GM18519 (cell line): ENCODE measurements around the gene SLC19A3.

Experiments used
- ATAC-seq: cut with Tn5 transposase; IDR thresholded peaks from one replicate; pipeline ENCODE4 v1.9.1; 2021; ENCODE audit warnings: mild to moderate bottlenecking, moderate library complexity; ENCODE audit not compliant: unreplicated experiment, low FRiP score

Gene SLC19A3

DNA sequence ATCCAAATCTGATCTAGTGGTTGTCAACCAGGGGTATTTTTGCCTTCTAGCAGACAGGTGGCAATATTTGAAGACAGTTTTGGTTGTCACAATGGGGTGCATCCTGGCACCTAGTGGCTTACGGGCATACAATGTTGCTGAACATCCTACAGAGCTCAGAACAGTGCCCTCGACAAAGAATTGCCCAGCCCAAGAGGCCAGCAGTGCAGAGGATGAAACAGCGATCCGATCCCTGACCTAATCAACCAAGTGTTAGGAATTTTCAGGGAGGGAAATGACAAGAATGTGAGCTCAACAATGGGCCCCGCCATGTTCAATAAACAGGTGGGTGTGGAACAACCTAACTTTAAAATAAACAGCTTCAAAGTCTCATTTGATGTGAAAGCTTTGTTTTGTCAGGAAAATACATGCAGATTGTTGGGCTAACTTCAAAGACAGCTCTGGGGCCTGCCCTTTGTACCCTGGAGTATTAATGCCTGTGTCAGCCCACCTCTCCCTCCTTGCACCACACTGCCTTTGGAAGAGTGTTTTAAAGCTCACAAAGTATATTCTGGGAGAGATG is 73.8 kb downstream of the SLC19A3 start:
- ATAC-seq: no peak

DNA sequence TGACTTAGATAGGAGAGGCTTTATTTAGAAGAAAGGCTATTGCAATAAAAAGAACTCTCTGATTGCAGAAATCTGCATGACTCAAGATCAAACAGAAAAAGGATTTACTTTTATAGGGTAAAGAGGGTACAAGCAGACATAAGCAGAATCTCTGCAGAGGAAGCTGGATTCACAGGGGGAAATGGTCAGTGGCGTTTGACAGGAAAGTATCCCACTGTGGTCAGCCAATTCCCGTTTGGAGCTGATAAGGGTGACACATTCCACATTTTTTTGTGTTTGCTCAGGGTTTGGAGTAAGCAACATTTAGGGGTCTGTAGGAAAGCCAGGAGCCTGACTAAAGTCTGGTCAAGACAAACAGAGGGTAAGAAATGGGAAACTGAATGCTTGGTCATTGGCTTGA is 75.2 kb downstream of the SLC19A3 start:
- no peak for ATAC-seq

DNA sequence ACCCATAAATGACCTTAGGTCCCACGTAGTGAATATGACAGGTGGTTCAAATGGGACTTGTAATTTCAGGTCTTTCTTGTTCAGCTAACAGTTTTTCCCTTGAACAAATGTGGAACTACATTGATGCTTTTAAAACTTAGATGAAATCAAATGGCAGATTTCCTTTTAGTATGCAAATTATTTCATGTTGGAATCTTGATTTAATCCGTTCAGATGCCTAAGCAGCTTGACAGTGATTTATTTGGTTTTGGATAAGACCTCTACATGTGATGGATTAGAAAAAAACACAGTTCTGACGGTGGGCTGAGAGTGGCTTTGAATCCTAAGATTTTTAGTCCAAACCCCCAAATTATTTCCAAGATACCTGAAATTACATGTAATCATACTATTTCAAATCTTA is 83.6 kb downstream of the SLC19A3 start:
- no peak for ATAC-seq
